Urinary bladder (tissue), 4 donors: Measurements from ENCODE around the gene MAB21L4. TPM values are rescaled to one million over a fixed set of nuclear protein-coding genes. Genes with fewer than 3 reads are reported as not detected.

Source experiments
- DNase-seq: peaks from one replicate; pipeline ENCODE4 v3.0.0-alpha.2; 2015; ENCODE audit errors: extremely low spot score
- H3K27ac ChIP-seq: one replicate; pipeline ENCODE4 v1.5.1; 2013; ENCODE audit warnings: low read depth, mild to moderate bottlenecking, moderate library complexity
- H3K36me3 ChIP-seq: one replicate; pipeline ENCODE4 v1.6.1; 2013; ENCODE audit warnings: mild to moderate bottlenecking, moderate library complexity; ENCODE audit not compliant: insufficient read depth
- H3K4me1 ChIP-seq: one replicate; pipeline ENCODE4 v1.6.1; 2013; ENCODE audit warnings: mild to moderate bottlenecking, moderate library complexity; ENCODE audit not compliant: insufficient read depth
- H3K4me3 ChIP-seq: one replicate; pipeline ENCODE4 v1.5.1; 2013; ENCODE audit warnings: low read depth, low read length
- WGBS: extraction: QIAGEN DNeasy Blood & Tissue Kit; methylation state at CpG from one replicate; pipeline ENCODE4 v1.1.7; 2013; 5-methylcytosine and 5-hydroxymethylcytosine counted together
- polyA plus RNA-seq: library from polyadenylated mRNA; stranded (reverse); fragments of 200-250 nt; gene quantifications from one replicate; pipeline ENCODE4 v1.2.3, GENCODE V29; 2013
- total RNA-seq: library from RNA; depleted of rRNA; stranded (reverse); fragments of >200 nt; gene quantifications from one replicate; pipeline ENCODE4 v1.2.3, GENCODE V29; 2014
- donor health status: healthy with polysubstance abuse.
- donor health status: healthy.

MAB21L4 gene
- total and polyA plus RNA-seq, 2 donors = 0.42 to 1.2 TPM

GRCh38 chr2:240876475-240877251, 19.3 kb downstream of the MAB21L4 start:
- H3K4me3 ChIP-seq = no peak overlapping the region
- 85% methylated on average over 18 of the region's 18 CpGs for WGBS
- no peak for DNase-seq
- H3K27ac ChIP-seq = no peak overlapping the region
- no peaks in the 10 kb centered on the region for H3K4me1 ChIP-seq
- no peaks in the 10 kb centered on the region for H3K36me3 ChIP-seq

DNA sequence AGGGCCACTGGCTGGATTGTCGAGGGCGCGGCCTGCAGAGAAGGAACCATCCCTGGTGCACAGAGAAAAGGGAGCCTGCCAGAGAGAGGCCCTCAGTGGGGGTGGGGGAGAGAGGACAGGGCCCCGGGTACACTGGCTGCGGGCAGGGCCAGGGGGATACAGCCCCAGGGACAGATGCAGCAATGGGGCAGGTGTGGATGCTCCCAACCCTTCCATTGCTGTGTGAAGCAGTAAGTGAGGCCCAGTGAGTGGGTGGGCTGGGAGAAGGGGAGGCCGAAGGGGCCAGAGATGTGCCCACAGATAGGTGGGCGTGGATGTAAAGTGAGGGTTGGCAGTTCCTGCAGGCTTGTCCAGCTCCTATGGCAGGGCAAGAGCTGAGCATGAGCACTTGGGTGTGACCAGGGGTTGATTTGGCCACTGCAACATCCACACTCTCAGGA, 19.9 kb downstream of the MAB21L4 start:
- Histone ChIP-seq H3K36me3 (no peaks in the 10 kb centered on the region), H3K4me3 (no peak overlapping the region), H3K27ac (no peak overlapping the region), H3K4me1 (no peaks in the 10 kb centered on the region)
- WGBS = 69% methylated on average over 7 of the region's 7 CpGs
- no peak for DNase-seq

- 94% methylated on average over 22 of the region's 22 CpGs for WGBS
- DNase-seq = no peak
Observed at GRCh38 chr2:240875228-240876034, 20.5 kb downstream of the MAB21L4 start.

DNA sequence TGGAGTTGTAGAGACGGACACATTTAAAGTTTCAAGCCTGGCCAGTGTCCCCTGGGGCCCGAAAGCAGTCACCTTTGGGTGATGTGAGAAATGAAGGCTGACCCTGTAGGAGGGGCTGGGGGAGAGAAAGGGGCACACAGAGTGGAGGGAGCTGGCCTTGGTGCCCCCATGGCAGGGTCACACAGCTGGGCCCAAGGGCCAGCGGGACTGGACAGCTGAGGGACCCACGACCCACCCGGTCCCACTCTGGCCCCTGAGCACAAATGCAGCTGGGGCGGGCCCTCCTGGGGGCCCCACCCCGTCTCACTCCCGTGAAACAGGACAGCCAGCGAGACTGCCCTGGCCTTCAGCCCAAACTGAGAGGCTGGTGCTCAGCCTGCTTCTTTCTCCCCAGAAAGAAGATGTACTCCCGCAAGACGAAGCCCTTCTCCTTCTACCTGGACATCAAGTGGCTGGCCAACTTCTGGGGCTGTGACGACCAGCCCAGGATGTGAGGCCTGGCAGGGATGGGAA, 21.2 kb downstream of the MAB21L4 start:
- Histone ChIP-seq H3K4me3 (no peak overlapping the region), H3K27ac (no peak overlapping the region), H3K4me1 (no peaks in the 10 kb centered on the region), H3K36me3 (no peaks in the 10 kb centered on the region)
- DNase-seq = no peak
- WGBS = 77% methylated on average over 12 of the region's 12 CpGs

More at GRCh38 chr2:240875228-240876034, 20.5 kb downstream of the MAB21L4 start:
- no peak overlapping the region for H3K4me3 ChIP-seq
- H3K36me3 ChIP-seq = no peaks in the 10 kb centered on the region
- no peaks in the 10 kb centered on the region for H3K4me1 ChIP-seq
- no peak overlapping the region for H3K27ac ChIP-seq

DNA sequence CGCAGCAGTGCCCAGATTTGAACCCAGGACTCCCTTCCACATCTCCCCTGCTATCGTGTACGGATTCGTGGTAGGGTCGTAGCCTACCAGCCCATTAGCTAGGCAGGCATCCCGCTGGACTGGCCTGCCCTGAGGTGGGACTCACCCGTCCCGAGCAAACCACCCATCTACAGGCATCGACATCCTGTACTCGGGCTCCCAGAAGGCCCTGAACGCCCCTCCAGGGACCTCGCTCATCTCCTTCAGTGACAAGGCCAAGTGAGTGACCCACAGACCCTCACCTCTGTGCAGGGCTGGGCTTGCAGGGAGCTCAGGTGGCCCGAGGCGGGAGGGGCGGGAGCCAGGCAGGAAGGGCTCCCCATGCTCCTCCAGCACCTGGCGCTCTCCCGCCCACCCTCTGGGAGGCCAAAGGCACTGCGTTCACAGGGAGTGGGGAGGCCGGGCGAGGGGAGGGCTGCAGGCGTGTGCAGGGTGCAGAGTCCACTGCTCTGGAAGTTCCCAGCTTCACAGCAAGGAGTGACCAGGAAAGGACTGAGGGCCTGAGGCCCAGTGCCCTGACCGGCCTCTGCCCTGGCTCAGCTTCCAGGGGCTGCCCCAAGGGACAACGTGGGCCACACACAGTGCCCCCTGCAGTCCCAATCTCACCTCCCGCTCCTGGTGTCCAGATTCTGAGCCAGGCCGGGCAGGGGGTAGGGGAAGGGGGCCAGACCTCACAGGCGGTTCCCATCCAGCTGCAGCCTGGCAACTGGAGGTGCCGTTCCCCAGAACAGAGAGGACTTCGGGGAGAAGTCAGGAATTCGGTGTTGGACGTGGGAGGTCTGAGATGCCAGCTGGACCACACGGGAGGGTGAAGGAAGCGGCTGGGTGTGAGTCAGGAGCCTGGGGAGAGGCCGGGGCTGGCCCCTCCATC, 21.9 kb downstream of the MAB21L4 start:
- Histone ChIP-seq H3K4me1 (no peaks in the 10 kb centered on the region), H3K27ac (no peak overlapping the region), H3K36me3 (no peaks in the 10 kb centered on the region), H3K4me3 (no peak overlapping the region)
- no peak for DNase-seq
- WGBS = 78% methylated on average over 33 of the region's 33 CpGs

- H3K36me3 ChIP-seq = no peaks in the 10 kb centered on the region
- no peak for DNase-seq
- WGBS = 85% methylated on average over 21 of the region's 21 CpGs
- no peak overlapping the region for H3K4me3 ChIP-seq
- H3K27ac ChIP-seq = no peak overlapping the region
- H3K4me1 ChIP-seq = no peaks in the 10 kb centered on the region
Observed at GRCh38 chr2:240873098-240873788, 22.7 kb downstream of the MAB21L4 start.

DNA sequence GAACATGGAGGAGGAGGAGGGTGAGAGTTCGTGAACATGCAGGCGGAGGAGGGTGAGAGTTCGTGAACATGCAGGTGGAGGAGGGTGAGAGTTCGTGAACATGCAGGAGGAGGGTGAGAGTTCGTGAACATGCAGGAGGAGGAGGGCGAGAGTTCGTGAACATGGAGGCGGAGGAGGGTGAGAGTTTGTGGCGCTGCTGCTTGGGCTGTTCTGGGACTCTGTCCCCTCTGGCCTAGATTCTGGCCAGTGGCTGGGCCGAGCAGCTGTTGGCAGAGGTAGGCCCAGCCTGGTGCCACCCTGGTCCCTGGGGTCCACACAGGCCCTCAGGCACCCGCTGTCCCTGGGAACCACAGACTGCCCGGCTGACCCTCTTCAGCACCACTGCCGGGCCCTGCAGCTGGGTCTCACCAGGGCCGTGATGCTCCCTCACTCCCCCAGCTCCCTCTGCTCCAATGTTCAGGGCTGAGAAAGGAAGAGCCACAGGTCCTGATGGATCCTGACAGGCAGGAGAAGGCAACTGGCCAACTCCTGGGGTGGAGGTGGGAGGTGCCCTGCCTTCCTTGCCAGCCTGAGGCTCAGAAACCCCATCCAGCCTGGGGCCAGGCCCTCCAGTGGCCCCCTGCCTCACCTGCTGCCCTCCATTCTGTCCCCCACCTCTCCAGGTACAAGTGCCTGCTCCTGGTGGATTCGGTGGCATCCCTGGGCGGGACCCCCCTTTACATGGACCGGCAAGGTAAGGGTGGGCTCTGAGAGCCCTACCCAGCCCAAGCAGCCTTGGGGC, 23.4 kb downstream of the MAB21L4 start:
- Histone ChIP-seq H3K27ac (no peak overlapping the region), H3K4me1 (no peaks in the 10 kb centered on the region), H3K4me3 (no peak overlapping the region), H3K36me3 (no peaks in the 10 kb centered on the region)
- no peak for DNase-seq
- WGBS = 90% methylated on average over 17 of the region's 17 CpGs

DNA sequence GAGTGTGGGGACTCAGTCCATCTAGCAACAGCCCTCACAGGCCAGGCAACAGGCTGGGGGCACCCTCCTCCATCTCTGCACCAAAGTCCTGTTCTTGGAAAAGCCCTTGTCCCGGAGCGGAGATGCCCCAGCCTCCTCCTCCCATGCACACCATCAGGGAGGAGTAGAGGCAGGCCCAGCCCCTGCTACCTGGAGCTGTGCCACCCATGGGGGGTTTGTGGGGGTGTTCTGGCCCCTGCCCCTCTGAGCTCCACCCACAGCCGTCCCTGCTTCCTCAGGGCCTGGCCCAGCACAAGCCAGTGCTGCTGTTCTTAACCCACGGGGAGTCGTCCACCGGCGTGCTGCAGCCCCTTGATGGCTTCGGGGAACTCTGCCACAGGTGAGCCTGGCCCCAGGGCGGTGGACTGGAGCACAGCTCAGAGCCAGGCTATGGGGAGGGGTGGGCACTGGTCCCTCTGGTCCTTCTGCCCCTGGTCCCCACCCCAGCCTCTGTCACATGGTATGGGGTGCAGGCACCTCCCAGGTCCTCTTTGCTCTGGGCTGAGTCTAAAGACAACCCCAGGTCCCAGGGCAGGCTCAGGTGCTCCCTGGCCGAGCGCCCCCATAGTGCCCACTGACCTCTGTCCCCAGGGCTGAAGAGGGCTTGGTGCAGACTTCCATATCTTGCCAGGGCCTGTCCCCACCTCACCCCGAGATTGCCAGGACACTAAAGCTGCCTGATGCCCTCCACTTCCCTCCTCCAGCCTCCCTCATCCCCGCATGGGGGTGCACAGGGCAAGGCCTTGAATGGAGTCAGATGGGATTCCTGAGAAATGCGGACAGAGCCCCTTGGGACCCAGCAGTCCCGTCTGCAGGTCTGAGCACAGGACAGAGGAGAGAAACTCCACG, 24.6 kb downstream of the MAB21L4 start:
- no peak for DNase-seq
- Histone ChIP-seq H3K36me3 (no peaks in the 10 kb centered on the region), H3K4me1 (no peaks in the 10 kb centered on the region), H3K27ac (no peak overlapping the region), H3K4me3 (no peak overlapping the region)
- WGBS = 82% methylated on average over 16 of the region's 16 CpGs

GRCh38 chr2:240869956-240870875, 25.7 kb downstream of the MAB21L4 start:
- DNase-seq = no peak
- H3K27ac ChIP-seq = no peak overlapping the region
- 87% methylated on average over 15 of the region's 15 CpGs for WGBS
- H3K4me1 ChIP-seq = no peaks in the 10 kb centered on the region
- no peak overlapping the region for H3K4me3 ChIP-seq
- H3K36me3 ChIP-seq = no peaks in the 10 kb centered on the region

DNA sequence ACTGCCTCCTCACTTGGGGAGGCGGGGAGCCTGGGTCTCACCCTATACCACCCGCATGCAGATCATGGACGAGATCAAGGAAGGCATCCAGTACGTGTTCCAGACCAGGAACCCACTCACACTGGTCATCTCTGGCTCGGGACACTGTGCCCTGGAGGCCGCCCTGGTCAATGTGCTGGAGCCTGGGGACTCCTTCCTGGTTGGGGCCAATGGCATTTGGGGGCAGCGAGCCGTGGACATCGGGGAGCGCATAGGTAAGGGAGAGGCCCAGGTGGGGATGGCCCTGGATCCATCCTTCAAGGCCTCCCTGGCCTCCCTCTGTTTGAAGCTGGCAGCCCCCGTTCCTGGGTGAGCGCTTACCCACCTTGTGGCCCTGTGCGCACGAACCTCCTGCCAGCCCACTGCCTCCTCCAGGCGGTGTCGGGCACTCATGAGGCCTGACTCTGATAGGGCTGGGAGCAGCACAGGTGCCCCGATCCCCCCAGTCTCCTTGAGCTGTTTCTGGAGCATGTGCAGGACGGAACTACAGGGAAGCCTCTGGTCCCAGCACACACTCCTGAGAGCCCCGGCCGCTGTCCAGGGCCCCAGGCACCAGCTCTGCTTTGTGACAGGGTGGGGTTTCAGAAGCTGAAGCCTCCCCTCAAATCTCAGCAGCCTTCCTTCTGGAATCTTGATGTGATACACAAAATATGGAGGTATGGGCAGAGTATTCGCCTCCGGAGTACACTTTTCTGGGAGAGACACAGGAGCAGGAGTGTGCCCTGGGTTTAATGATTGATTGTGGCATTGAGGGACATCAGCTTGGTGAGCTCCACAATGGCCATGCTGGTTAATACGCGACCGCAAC, 26.6 kb downstream of the MAB21L4 start:
- no peak for DNase-seq
- no peak overlapping the region for H3K27ac ChIP-seq
- no peaks in the 10 kb centered on the region for H3K4me1 ChIP-seq
- no peaks in the 10 kb centered on the region for H3K36me3 ChIP-seq
- 91% methylated on average over 25 of the region's 25 CpGs for WGBS
- H3K4me3 ChIP-seq = no peak overlapping the region
